Smooth muscle cell (in vitro differentiated cells): ENCODE results near the gene ARHGEF4. TPM values are rescaled to one million over a fixed set of nuclear protein-coding genes. Genes with fewer than 3 reads are reported as not detected.

Experiments
- DNase-seq: peaks from one replicate; lab custom pipeline; 2025; ENCODE audit not compliant: unreplicated experiment; lab: John Stamatoyannopoulos, UW
- H2AFZ ChIP-seq: fragments of 200-600 bp; sonication (generic); 2 replicates; pipeline ENCODE4 v1.6.0; 2016; ENCODE audit warnings: antibody characterized with exemption, low read depth, mild to moderate bottlenecking
- H3F3A ChIP-seq: fragments of 200-600 bp; sonication (generic); 2 replicates; pipeline ENCODE4 v1.6.0; 2017; ENCODE audit warnings: antibody characterized with exemption, low read depth
- H3K27ac ChIP-seq: fragments of 200-600 bp; sonication (generic); 2 replicates; pipeline ENCODE4 v1.5.1; 2016; ENCODE audit warnings: low read depth, mild to moderate bottlenecking
- H3K27me3 ChIP-seq: fragments of 200-600 bp; sonication (generic); 2 replicates; pipeline ENCODE4 v1.6.1; 2016; ENCODE audit warnings: low read depth, mild to moderate bottlenecking
- H3K36me3 ChIP-seq: fragments of 200-600 bp; sonication (generic); 2 replicates; pipeline ENCODE4 v1.5.1; 2016; ENCODE audit warnings: low read depth
- H3K4me1 ChIP-seq: fragments of 200-600 bp; sonication (generic); 2 replicates; pipeline ENCODE4 v1.5.1; 2016; ENCODE audit warnings: low read depth
- H3K4me2 ChIP-seq: fragments of 200-600 bp; sonication (generic); 2 replicates; pipeline ENCODE4 v1.6.0; 2016; ENCODE audit warnings: mild to moderate bottlenecking
- H3K4me3 ChIP-seq: fragments of 200-600 bp; sonication (generic); 2 replicates; pipeline ENCODE4 v1.5.1; 2016; ENCODE audit warnings: mild to moderate bottlenecking
- H3K79me2 ChIP-seq: fragments of 200-600 bp; sonication (generic); 2 replicates; pipeline ENCODE4 v1.6.0; 2016; ENCODE audit warnings: low read depth, mild to moderate bottlenecking
- H3K9ac ChIP-seq: fragments of 200-600 bp; sonication (generic); 2 replicates; pipeline ENCODE4 v1.6.0; 2016; ENCODE audit warnings: low read depth
- H3K9me3 ChIP-seq: fragments of 200-600 bp; sonication (generic); replicated peaks from 2 replicates; pipeline ENCODE4 v1.5.1; 2016; ENCODE audit warnings: low read depth
- H4K20me1 ChIP-seq: fragments of 200-600 bp; sonication (generic); 2 replicates; pipeline ENCODE4 v1.6.0; 2016; ENCODE audit warnings: low read depth
- WGBS: methylation state at CpG from one replicate; pipeline ENCODE4 v1.1.7; 2016; ENCODE audit warnings: low lambda C conversion rate; 5-methylcytosine and 5-hydroxymethylcytosine counted together
- polyA plus RNA-seq: library from polyadenylated mRNA; unstranded; fragments of >200 nt; fragmentation: Nextera tagmentation; extraction: Ambion mirVana; gene quantifications from 2 replicates; pipeline ENCODE4 v1.2.1, GENCODE V29; 2016
- total RNA-seq: library from RNA; depleted of rRNA; stranded (reverse); fragments of >200 nt; gene quantifications from 2 replicates; pipeline ENCODE4 v1.2.3, GENCODE V29; 2014
- TF ChIP-seq, protein P1 (sequence below): fragments of 200-600 bp; sonication (generic); IDR thresholded peaks from 2 replicates; pipeline ENCODE4 v1.5.1; 2017; ENCODE audit warnings: borderline replicate concordance, mild to moderate bottlenecking, antibody characterized with exemption; ENCODE audit not compliant: insufficient read depth, poor library complexity, severe bottlenecking

The ARHGEF4 gene
- total and polyA plus RNA-seq, 2 experiments from 2014 or later = 14.9 to 16.0 TPM

DNA sequence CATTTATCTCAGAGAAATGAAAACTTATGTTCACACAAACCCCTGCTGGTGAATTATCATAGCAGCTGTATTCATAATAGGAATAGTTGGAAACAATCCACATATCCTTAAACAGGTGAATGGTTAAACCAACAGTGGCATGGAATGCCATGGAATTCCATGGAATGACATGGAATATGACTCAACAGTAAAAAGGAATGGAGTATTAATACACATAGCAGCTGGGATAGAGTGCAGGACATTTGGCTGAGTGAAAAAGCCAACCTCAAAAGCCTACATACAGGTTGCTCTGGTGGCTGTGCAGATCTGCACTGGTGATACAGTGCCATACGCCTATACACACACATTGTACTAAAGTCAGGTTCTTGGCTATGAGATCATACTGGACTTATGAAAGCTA, 187.0 kb downstream of the ARHGEF4 start:
- Histone ChIP-seq H3K79me2 (no peaks in the 10 kb centered on the region), H3K4me3 (no peak overlapping the region), H3K36me3 (no peaks in the 10 kb centered on the region), H3K9me3 (no peaks in the 10 kb centered on the region), H2AFZ (no peak overlapping the region), H3K4me1 (no peaks in the 10 kb centered on the region), H4K20me1 (no peaks in the 10 kb centered on the region), H3K9ac (no peak overlapping the region), H3K27ac (no peak overlapping the region), H3F3A (no peaks in the 10 kb centered on the region), H3K27me3 (no peaks in the 10 kb centered on the region), H3K4me2 (no peak overlapping the region)
- TF ChIP-seq, protein P1, sequence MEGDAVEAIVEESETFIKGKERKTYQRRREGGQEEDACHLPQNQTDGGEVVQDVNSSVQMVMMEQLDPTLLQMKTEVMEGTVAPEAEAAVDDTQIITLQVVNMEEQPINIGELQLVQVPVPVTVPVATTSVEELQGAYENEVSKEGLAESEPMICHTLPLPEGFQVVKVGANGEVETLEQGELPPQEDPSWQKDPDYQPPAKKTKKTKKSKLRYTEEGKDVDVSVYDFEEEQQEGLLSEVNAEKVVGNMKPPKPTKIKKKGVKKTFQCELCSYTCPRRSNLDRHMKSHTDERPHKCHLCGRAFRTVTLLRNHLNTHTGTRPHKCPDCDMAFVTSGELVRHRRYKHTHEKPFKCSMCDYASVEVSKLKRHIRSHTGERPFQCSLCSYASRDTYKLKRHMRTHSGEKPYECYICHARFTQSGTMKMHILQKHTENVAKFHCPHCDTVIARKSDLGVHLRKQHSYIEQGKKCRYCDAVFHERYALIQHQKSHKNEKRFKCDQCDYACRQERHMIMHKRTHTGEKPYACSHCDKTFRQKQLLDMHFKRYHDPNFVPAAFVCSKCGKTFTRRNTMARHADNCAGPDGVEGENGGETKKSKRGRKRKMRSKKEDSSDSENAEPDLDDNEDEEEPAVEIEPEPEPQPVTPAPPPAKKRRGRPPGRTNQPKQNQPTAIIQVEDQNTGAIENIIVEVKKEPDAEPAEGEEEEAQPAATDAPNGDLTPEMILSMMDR = no peak
- WGBS = 100% methylated on average over 1 of the region's 1 CpG
- DNase-seq = no peak

DNA sequence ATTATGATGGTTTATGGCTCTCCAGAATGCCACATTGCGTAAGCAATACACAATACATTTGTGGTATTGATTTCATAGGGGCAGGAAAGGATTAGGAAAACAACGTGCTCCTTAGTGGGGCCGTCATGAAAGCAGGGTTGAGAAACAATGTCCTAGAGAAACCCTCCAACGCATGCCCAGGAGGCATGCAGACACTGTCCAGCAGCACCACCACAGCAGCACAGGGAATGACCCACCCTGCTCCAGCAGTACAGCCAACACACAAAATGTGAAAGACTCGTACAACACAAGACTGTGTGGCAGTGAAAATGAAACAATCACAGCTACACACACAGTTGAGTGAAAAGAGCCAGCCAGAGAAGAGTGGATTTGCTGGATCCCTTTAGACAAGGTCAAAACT, 190.2 kb downstream of the ARHGEF4 start:
- no peaks in the 10 kb centered on the region for H3K79me2 ChIP-seq
- TF ChIP-seq, protein P1 = no peak

DNA sequence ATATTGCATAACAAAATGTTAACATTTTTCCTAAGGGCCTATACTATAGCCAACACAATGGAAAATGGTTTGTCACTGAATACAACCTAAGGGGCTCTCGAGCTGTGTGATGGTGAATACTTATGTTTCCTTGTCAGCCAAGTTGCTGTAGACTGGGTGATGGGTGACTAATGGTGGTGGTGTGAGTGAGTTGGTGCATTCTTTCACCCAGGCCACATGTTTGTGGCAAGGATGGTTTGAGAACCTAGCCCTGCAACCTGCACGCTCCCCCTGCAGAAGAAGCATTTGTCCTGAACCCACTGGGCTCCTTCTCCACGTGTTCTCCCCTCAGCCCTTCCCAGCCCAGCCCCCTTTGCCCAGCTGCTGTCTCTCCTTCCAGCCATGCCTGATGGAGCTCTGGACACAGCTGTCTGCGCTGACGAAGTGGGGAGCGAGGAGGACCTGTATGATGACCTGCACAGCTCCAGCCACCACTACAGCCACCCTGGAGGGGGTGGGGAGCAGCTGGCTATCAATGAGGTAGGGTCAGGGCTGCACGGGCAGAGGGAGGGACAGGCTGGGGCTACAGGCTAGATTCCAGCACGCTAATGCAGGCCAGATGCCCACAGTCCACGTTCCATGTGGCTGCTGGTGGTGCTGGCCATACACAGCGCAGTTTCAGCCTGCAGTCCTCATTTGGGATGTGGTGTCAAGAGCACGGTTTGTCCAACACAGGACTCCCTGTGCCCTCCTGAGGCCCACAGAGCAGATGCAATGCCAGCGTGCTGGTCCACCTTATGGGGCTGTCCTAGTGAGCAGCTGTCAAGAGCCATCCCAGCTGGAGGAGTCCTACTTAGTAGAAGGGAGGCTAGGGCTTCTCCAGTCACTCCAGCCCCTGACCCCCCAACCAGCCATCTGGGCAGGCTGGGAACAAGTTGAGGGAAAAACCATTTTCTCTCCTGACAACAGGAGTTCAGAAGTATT, 191.1 kb downstream of the ARHGEF4 start:
- no peaks in the 10 kb centered on the region for H3K27me3 ChIP-seq
- no peaks in the 10 kb centered on the region for H3F3A ChIP-seq
- no peaks in the 10 kb centered on the region for H3K36me3 ChIP-seq
- no peaks in the 10 kb centered on the region for H3K79me2 ChIP-seq
- no peak overlapping the region for H3K27ac ChIP-seq
- H3K4me3 ChIP-seq = no peak overlapping the region
- H4K20me1 ChIP-seq = no peaks in the 10 kb centered on the region
- no peak overlapping the region for H3K9ac ChIP-seq
- H3K9me3 ChIP-seq = no peaks in the 10 kb centered on the region
- TF ChIP-seq, protein P1 = no peak
- H3K4me2 ChIP-seq = no peak overlapping the region
- no peak overlapping the region for H2AFZ ChIP-seq
- WGBS = 96% methylated on average over 12 of the region's 12 CpGs
- DNase-seq = no peak
- H3K4me1 ChIP-seq = no peaks in the 10 kb centered on the region

More for the DNA sequence above, 190.2 kb downstream of the ARHGEF4 start:
- H3K4me3 ChIP-seq = no peak overlapping the region
- no peaks in the 10 kb centered on the region for H3K27me3 ChIP-seq
- H3K27ac ChIP-seq = no peak overlapping the region
- DNase-seq = no peak
- no peaks in the 10 kb centered on the region for H3K36me3 ChIP-seq
- no peak overlapping the region for H3K9ac ChIP-seq
- WGBS = 72% methylated on average over 5 of the region's 5 CpGs
- H4K20me1 ChIP-seq = no peaks in the 10 kb centered on the region
- no peaks in the 10 kb centered on the region for H3F3A ChIP-seq
- no peak overlapping the region for H2AFZ ChIP-seq
- H3K4me2 ChIP-seq = no peak overlapping the region
- H3K9me3 ChIP-seq = no peaks in the 10 kb centered on the region
- no peaks in the 10 kb centered on the region for H3K4me1 ChIP-seq
